ENCODE measurements around the gene TBX15.

The TBX15 gene

GRCh38 chr1:118913818-118914217 is 74.3 kb downstream of the TBX15 start:
- no peak overlapping the region for H4K8ac ChIP-seq (ENCODE audit: low read depth, low read length)
- no CpG with 5 or more reads among the region's 4 CpGs for WGBS, 2 donors (ENCODE audit: extremely low coverage in 2 of 2, insufficient read length in 2 of 2, insufficient replicate concordance in 1 of 2)
- no peak overlapping the region for H3K4me3 ChIP-seq (ENCODE audit: low read length in 2 of 2)
- H3K27me3 ChIP-seq (ENCODE audit: control insufficient read depth in 3 of 3, insufficient read depth in 3 of 3, low read depth in 1 of 3, low read length in 3 of 3), result no peaks in the 10 kb centered on the region
- H2AK5ac ChIP-seq (ENCODE audit: low read depth, low read length), result no peak overlapping the region
- H3K14ac ChIP-seq (ENCODE audit: low read length), result no peak overlapping the region
- H3K27ac ChIP-seq (replicated peaks; ENCODE audit: low read length), result no peak overlapping the region
- H2BK15ac ChIP-seq (ENCODE audit: low read length), result no peak overlapping the region
- H4K91ac ChIP-seq (ENCODE audit: low read depth, low read length, poor library complexity), result no peak overlapping the region
- H3K4me2 ChIP-seq (ENCODE audit: insufficient read depth, low read length, poor library complexity, severe bottlenecking), result no peak overlapping the region
- no peak overlapping the region for H2BK12ac ChIP-seq (ENCODE audit: low read length)
- H3K9ac ChIP-seq (ENCODE audit: low read depth, low read length, poor library complexity), result no peak overlapping the region
- no peak overlapping the region for H3K18ac ChIP-seq (ENCODE audit: low read length)
- H3K23ac ChIP-seq (ENCODE audit: low read depth, low read length, poor library complexity), result no peak overlapping the region
- no peak overlapping the region for H2BK5ac ChIP-seq (ENCODE audit: low read length)
- no peaks in the 10 kb centered on the region for H3K36me3 ChIP-seq (replicated peaks in 1 of 2; ENCODE audit: control insufficient read depth in 2 of 2, insufficient read depth in 2 of 2, low read length in 2 of 2)
- H3K4me1 ChIP-seq (ENCODE audit: control insufficient read depth in 2 of 2, insufficient read depth in 1 of 2, low read depth in 1 of 2, low read length in 2 of 2), result no peaks in the 10 kb centered on the region
- H3K9me3 ChIP-seq (replicated peaks in 1 of 2; ENCODE audit: control insufficient read depth in 2 of 2, insufficient read depth in 1 of 2, low read depth in 1 of 2, low read length in 2 of 2), result no peaks in the 10 kb centered on the region
- no peak overlapping the region for H2BK120ac ChIP-seq (ENCODE audit: low read depth, low read length)
- no peak overlapping the region for H2AFZ ChIP-seq (ENCODE audit: low read length)
- H3K4ac ChIP-seq (ENCODE audit: low read length), result no peak overlapping the region
- no peaks in the 10 kb centered on the region for H3K79me1 ChIP-seq (ENCODE audit: low read depth, low read length)
- no peak for DNase-seq (ENCODE audit: low spot score)

GRCh38 chr1:118912574-118912973 is 75.6 kb downstream of the TBX15 start:
- Histone ChIP-seq H2BK120ac (ENCODE audit: low read depth, low read length) (no peak overlapping the region), H4K91ac (ENCODE audit: low read depth, low read length, poor library complexity) (no peak overlapping the region), H3K4me1 (ENCODE audit: control insufficient read depth in 2 of 2, insufficient read depth in 1 of 2, low read depth in 1 of 2, low read length in 2 of 2) (no peaks in the 10 kb centered on the region), H3K9me3 (replicated peaks in 1 of 2; ENCODE audit: control insufficient read depth in 2 of 2, insufficient read depth in 1 of 2, low read depth in 1 of 2, low read length in 2 of 2) (no peaks in the 10 kb centered on the region), H3K23ac (ENCODE audit: low read depth, low read length, poor library complexity) (no peak overlapping the region), H3K9ac (ENCODE audit: low read depth, low read length, poor library complexity) (no peak overlapping the region), H3K4ac (ENCODE audit: low read length) (no peak overlapping the region), H2BK5ac (ENCODE audit: low read length) (no peak overlapping the region), H3K27ac (replicated peaks; ENCODE audit: low read length) (no peak overlapping the region), H3K27me3 (ENCODE audit: control insufficient read depth in 3 of 3, insufficient read depth in 3 of 3, low read depth in 1 of 3, low read length in 3 of 3) (no peaks in the 10 kb centered on the region), H3K36me3 (replicated peaks in 1 of 2; ENCODE audit: control insufficient read depth in 2 of 2, insufficient read depth in 2 of 2, low read length in 2 of 2) (no peaks in the 10 kb centered on the region), H3K4me3 (ENCODE audit: low read length in 2 of 2) (no peak overlapping the region), H2AFZ (ENCODE audit: low read length) (no peak overlapping the region), H3K4me2 (ENCODE audit: insufficient read depth, low read length, poor library complexity, severe bottlenecking) (no peak overlapping the region), H2AK5ac (ENCODE audit: low read depth, low read length) (no peak overlapping the region), H3K14ac (ENCODE audit: low read length) (no peak overlapping the region), H3K18ac (ENCODE audit: low read length) (no peak overlapping the region), H2BK12ac (ENCODE audit: low read length) (no peak overlapping the region), H2BK15ac (ENCODE audit: low read length) (no peak overlapping the region), H3K79me1 (ENCODE audit: low read depth, low read length) (no peaks in the 10 kb centered on the region), H4K8ac (ENCODE audit: low read depth, low read length) (no peak overlapping the region)
- WGBS, 2 donors (ENCODE audit: extremely low coverage in 2 of 2, insufficient read length in 2 of 2, insufficient replicate concordance in 1 of 2), result no CpG with 5 or more reads among the region's 2 CpGs
- DNase-seq (ENCODE audit: low spot score), result no peak

GRCh38 chr1:118911571-118911970 is 76.6 kb downstream of the TBX15 start:
- Histone ChIP-seq H4K91ac (ENCODE audit: low read depth, low read length, poor library complexity) (no peak overlapping the region), H2AFZ (ENCODE audit: low read length) (no peak overlapping the region), H3K14ac (ENCODE audit: low read length) (no peak overlapping the region), H3K18ac (ENCODE audit: low read length) (no peak overlapping the region), H3K4me1 (ENCODE audit: control insufficient read depth in 2 of 2, insufficient read depth in 1 of 2, low read depth in 1 of 2, low read length in 2 of 2) (no peaks in the 10 kb centered on the region), H3K9ac (ENCODE audit: low read depth, low read length, poor library complexity) (no peak overlapping the region), H3K79me1 (ENCODE audit: low read depth, low read length) (no peaks in the 10 kb centered on the region), H2BK12ac (ENCODE audit: low read length) (no peak overlapping the region), H2AK5ac (ENCODE audit: low read depth, low read length) (no peak overlapping the region), H2BK15ac (ENCODE audit: low read length) (no peak overlapping the region), H3K4ac (ENCODE audit: low read length) (no peak overlapping the region), H2BK120ac (ENCODE audit: low read depth, low read length) (no peak overlapping the region), H3K9me3 (replicated peaks in 1 of 2; ENCODE audit: control insufficient read depth in 2 of 2, insufficient read depth in 1 of 2, low read depth in 1 of 2, low read length in 2 of 2) (no peaks in the 10 kb centered on the region), H3K27ac (replicated peaks; ENCODE audit: low read length) (no peak overlapping the region), H3K27me3 (ENCODE audit: control insufficient read depth in 3 of 3, insufficient read depth in 3 of 3, low read depth in 1 of 3, low read length in 3 of 3) (no peaks in the 10 kb centered on the region), H3K4me3 (ENCODE audit: low read length in 2 of 2) (no peak overlapping the region), H2BK5ac (ENCODE audit: low read length) (no peak overlapping the region), H4K8ac (ENCODE audit: low read depth, low read length) (no peak overlapping the region), H3K4me2 (ENCODE audit: insufficient read depth, low read length, poor library complexity, severe bottlenecking) (no peak overlapping the region), H3K23ac (ENCODE audit: low read depth, low read length, poor library complexity) (no peak overlapping the region), H3K36me3 (replicated peaks in 1 of 2; ENCODE audit: control insufficient read depth in 2 of 2, insufficient read depth in 2 of 2, low read length in 2 of 2) (no peaks in the 10 kb centered on the region)
- whole genome bisulfite sequencing, 2 donors (ENCODE audit: extremely low coverage in 2 of 2, insufficient read length in 2 of 2, insufficient replicate concordance in 1 of 2), result no CpG with 5 or more reads among the region's 2 CpGs
- DNase-seq (ENCODE audit: low spot score), result no peak

- Histone ChIP-seq H2BK12ac (ENCODE audit: low read length) (no peak overlapping the region), H2AK5ac (ENCODE audit: low read depth, low read length) (no peak overlapping the region), H3K9me3 (replicated peaks in 1 of 2; ENCODE audit: control insufficient read depth in 2 of 2, insufficient read depth in 1 of 2, low read depth in 1 of 2, low read length in 2 of 2) (no peaks in the 10 kb centered on the region), H3K4me3 (ENCODE audit: low read length in 2 of 2) (no peak overlapping the region), H4K91ac (ENCODE audit: low read depth, low read length, poor library complexity) (no peak overlapping the region), H3K27ac (replicated peaks; ENCODE audit: low read length) (no peak overlapping the region), H2AFZ (ENCODE audit: low read length) (no peak overlapping the region), H3K4me1 (ENCODE audit: control insufficient read depth in 2 of 2, insufficient read depth in 1 of 2, low read depth in 1 of 2, low read length in 2 of 2) (no peaks in the 10 kb centered on the region), H3K9ac (ENCODE audit: low read depth, low read length, poor library complexity) (no peak overlapping the region), H4K8ac (ENCODE audit: low read depth, low read length) (no peak overlapping the region), H3K4me2 (ENCODE audit: insufficient read depth, low read length, poor library complexity, severe bottlenecking) (no peak overlapping the region), H3K14ac (ENCODE audit: low read length) (no peak overlapping the region), H3K79me1 (ENCODE audit: low read depth, low read length) (no peaks in the 10 kb centered on the region), H2BK120ac (ENCODE audit: low read depth, low read length) (no peak overlapping the region), H3K18ac (ENCODE audit: low read length) (no peak overlapping the region), H2BK15ac (ENCODE audit: low read length) (no peak overlapping the region), H3K23ac (ENCODE audit: low read depth, low read length, poor library complexity) (no peak overlapping the region), H2BK5ac (ENCODE audit: low read length) (no peak overlapping the region), H3K36me3 (replicated peaks in 1 of 2; ENCODE audit: control insufficient read depth in 2 of 2, insufficient read depth in 2 of 2, low read length in 2 of 2) (no peaks in the 10 kb centered on the region), H3K4ac (ENCODE audit: low read length) (no peak overlapping the region), H3K27me3 (ENCODE audit: control insufficient read depth in 3 of 3, insufficient read depth in 3 of 3, low read depth in 1 of 3, low read length in 3 of 3) (no peaks in the 10 kb centered on the region)
- no peak for DNase-seq (ENCODE audit: low spot score)
Measured at GRCh38 chr1:118907466-118907865, 80.7 kb downstream of the TBX15 start.

Data from neuronal stem cell (in vitro differentiated cells).